ENCODE data around the gene STRN3.

Gene STRN3

DNA sequence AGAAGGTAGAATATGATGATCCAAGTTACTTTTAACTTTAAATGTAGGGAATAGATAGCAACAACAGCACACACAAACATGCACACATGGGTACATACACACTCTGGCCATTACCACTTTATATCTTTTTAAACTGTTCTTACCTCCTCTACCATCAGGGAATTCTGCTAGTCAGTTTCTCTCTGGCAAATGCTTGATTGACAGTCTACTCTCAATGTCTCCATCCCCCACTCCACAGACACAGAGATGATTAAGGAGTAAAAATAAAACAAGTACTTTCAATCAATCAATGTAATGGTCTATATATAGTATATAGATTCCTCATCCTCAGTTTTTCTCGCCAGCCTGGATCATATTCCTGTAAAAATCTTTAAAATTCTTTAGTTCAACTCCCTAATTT, 16.1 kb upstream of the STRN3 start:
- Histone ChIP-seq H3K4me1 (ENCODE audit: control insufficient read depth, low read length) (no peaks in the 10 kb centered on the region), H3K9me3 (ENCODE audit: control insufficient read depth, insufficient read depth, low read length) (no peaks in the 10 kb centered on the region), H3K27ac (ENCODE audit: low read depth, low read length) (no peak overlapping the region), H3K79me2 (ENCODE audit: control insufficient read depth, low read length) (no peaks in the 10 kb centered on the region), H3K27me3 (ENCODE audit: control insufficient read depth, low read length) (no peaks in the 10 kb centered on the region), H3F3A (ENCODE audit: control insufficient read depth, insufficient read depth) (no peaks in the 10 kb centered on the region), H3K4me2 (ENCODE audit: low read length) (no peak overlapping the region), H4K20me1 (ENCODE audit: control insufficient read depth, insufficient read depth, low read depth, low read length) (no peaks in the 10 kb centered on the region), H3K9me2 (replicated peaks; ENCODE audit: control insufficient read depth, low read length) (no peaks in the 10 kb centered on the region), H3K36me3 (ENCODE audit: control insufficient read depth, low read length) (no peaks in the 10 kb centered on the region), H3K4me3 (ENCODE audit: low read length) (no peak overlapping the region)
- TF ChIP-seq EZH2phosphoT487 (IDR thresholded peaks at IDR 0.05; ENCODE audit: borderline replicate concordance, low read length) = no peak
- TF ChIP-seq, protein P1, sequence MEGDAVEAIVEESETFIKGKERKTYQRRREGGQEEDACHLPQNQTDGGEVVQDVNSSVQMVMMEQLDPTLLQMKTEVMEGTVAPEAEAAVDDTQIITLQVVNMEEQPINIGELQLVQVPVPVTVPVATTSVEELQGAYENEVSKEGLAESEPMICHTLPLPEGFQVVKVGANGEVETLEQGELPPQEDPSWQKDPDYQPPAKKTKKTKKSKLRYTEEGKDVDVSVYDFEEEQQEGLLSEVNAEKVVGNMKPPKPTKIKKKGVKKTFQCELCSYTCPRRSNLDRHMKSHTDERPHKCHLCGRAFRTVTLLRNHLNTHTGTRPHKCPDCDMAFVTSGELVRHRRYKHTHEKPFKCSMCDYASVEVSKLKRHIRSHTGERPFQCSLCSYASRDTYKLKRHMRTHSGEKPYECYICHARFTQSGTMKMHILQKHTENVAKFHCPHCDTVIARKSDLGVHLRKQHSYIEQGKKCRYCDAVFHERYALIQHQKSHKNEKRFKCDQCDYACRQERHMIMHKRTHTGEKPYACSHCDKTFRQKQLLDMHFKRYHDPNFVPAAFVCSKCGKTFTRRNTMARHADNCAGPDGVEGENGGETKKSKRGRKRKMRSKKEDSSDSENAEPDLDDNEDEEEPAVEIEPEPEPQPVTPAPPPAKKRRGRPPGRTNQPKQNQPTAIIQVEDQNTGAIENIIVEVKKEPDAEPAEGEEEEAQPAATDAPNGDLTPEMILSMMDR (IDR thresholded peaks at IDR 0.05; ENCODE audit: low read depth, low read length, poor library complexity, severe bottlenecking) = no peak

DNA sequence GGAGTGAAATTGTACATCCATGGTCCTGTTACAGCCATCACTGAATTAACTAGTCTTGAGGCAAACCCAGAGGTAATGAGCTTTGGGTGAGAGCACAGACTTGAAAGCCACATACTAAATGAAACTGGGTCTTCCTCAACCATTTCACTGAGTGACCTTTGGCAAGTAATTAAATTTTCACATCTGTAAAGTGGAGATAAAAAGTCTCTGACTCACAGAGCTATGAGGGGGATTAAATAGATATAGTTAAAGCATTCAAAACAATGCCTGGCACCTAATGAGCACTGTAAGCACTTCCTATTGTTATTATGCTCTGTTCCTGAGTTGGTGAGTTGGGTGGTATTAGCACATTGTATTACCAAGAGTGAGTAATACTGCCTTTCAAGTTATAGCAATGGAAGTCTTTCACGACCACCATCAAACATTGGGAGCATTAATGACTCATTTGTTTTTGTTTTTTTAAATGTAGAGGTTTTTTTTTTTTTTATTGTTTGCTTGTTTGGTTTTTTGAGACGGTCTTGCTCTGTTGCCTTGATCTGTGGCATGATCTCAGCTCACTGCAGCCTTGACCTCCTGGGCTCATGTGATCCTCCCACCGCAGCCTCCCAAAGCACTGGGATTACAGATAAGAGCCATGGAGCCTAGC, 12.5 kb upstream of the STRN3 start:
- Histone ChIP-seq H3K4me3 (ENCODE audit: low read length) (no peak overlapping the region), H3K4me1 (ENCODE audit: control insufficient read depth, low read length) (no peaks in the 10 kb centered on the region), H3K9me3 (ENCODE audit: control insufficient read depth, insufficient read depth, low read length) (no peaks in the 10 kb centered on the region), H3F3A (ENCODE audit: control insufficient read depth, insufficient read depth) (no peaks in the 10 kb centered on the region), H3K27ac (ENCODE audit: low read depth, low read length) (no peak overlapping the region), H3K36me3 (ENCODE audit: control insufficient read depth, low read length) (no peaks in the 10 kb centered on the region), H3K9me2 (replicated peaks; ENCODE audit: control insufficient read depth, low read length) (no peaks in the 10 kb centered on the region), H4K20me1 (ENCODE audit: control insufficient read depth, insufficient read depth, low read depth, low read length) (no peaks in the 10 kb centered on the region), H3K27me3 (ENCODE audit: control insufficient read depth, low read length) (no peaks in the 10 kb centered on the region), H3K4me2 (ENCODE audit: low read length) (no peak overlapping the region), H3K79me2 (ENCODE audit: control insufficient read depth, low read length) (no peaks in the 10 kb centered on the region)
- TF ChIP-seq, protein P1 (IDR thresholded peaks at IDR 0.05; ENCODE audit: low read depth, low read length, poor library complexity, severe bottlenecking) = no peak
- no peak for TF ChIP-seq EZH2phosphoT487 (IDR thresholded peaks at IDR 0.05; ENCODE audit: borderline replicate concordance, low read length)

DNA sequence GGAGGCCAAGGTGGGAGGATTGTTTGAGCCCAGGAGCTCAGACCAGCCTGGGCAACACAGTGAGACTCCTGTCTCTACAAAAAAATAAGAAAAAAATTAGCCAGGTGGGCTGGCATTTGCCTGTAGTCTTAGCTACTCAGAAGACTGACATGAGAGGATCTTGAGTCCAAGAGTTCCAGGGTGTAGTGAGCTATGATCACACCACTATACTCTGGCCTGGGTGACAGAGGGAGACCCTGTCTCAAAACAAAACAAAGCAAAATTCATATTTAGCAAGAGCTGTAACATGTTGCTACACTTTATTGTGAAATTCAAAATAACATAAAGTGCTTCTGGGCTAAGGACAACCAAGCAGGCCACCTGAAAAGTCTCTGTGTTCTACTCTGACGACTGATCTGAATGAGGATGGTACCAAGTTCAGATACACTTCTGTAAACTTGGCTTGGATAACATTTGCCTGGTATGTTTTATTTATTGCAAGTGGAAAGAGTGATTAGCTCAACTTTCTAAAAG, 11.6 kb upstream of the STRN3 start:
- no peaks in the 10 kb centered on the region for H3K9me2 ChIP-seq (replicated peaks; ENCODE audit: control insufficient read depth, low read length)
- H3K9me3 ChIP-seq (ENCODE audit: control insufficient read depth, insufficient read depth, low read length) = no peaks in the 10 kb centered on the region
- no peak overlapping the region for H3K27ac ChIP-seq (ENCODE audit: low read depth, low read length)
- no peaks in the 10 kb centered on the region for H3K79me2 ChIP-seq (ENCODE audit: control insufficient read depth, low read length)
- H3K36me3 ChIP-seq (ENCODE audit: control insufficient read depth, low read length) = no peaks in the 10 kb centered on the region
- no peak overlapping the region for H3K4me3 ChIP-seq (ENCODE audit: low read length)
- H3K27me3 ChIP-seq (ENCODE audit: control insufficient read depth, low read length) = no peaks in the 10 kb centered on the region
- H3F3A ChIP-seq (ENCODE audit: control insufficient read depth, insufficient read depth) = no peaks in the 10 kb centered on the region
- H3K4me2 ChIP-seq (ENCODE audit: low read length) = no peak overlapping the region
- H3K4me1 ChIP-seq (ENCODE audit: control insufficient read depth, low read length) = peaks cover 2% of the 10 kb centered on the region; the same call in 1 of the 2 replicates
- H4K20me1 ChIP-seq (ENCODE audit: control insufficient read depth, insufficient read depth, low read depth, low read length) = no peaks in the 10 kb centered on the region
- TF ChIP-seq, protein P1 (IDR thresholded peaks at IDR 0.05; ENCODE audit: low read depth, low read length, poor library complexity, severe bottlenecking) = no peak
